ENCODE results near the gene HNRNPF.

HNRNPF gene

DNA sequence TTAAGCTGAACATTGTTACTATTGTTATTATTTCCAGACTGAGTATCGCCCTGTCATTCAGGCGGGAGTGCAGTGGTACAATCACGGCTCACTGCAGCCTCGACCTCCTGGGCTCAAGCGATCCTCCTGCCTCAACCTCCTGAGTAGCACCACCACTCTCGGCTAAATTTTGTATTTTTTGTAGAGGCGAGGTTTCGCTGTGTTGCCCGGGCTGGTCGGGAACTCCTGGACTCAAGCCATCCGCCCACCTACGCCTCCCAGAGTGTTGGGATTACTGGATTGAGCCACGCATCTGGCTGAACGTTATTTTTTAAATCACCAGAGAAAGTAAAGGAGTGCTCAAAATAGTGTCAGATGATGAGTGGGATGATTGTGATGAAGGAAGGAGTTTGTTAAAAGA is 1.4 kb upstream of the HNRNPF start:
- TF ChIP-seq POLR2A (IDR thresholded peaks at IDR 0.05; ENCODE audit: low read depth, low read length) = no peak
- no peak for DNase-seq (ENCODE audit: insufficient read length, low spot score)
- FAIRE-seq = no peak

DNA sequence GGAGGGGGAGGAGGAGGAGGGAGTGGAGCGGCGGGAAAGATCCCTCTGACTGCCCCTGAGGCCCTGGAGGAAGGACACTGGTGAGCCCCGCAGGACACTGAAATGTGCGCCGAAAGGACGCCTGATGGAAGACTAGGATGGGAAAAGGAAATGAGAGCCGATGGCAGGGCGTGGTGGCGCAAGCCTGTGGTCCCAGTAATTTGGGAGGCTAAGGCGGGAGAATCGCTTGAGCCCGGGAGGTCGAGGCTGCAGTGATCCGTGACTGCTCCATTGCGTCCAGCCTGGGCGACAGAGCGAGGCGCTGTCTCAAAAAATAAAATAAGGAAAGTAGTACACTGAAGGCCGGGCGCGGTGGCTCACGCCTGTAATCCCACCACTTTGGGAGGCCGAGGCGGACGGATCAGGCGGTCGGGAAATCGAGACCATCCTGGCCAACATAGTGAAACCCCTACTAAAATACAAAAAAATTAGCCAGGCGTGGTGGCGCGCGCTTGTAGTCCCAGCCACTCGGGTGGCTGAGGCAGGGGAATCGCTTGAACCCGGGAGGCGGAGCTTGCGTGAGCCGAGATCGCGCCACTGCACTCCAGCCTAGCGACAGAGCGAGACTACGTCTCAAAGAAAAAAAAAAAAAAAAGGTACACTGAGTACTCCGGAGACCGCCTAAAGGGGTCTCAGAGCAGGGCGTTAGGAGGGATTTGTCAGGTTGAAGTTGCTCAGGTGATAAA is 561 bp upstream of the HNRNPF start:
- DNase-seq (ENCODE audit: insufficient read length, low spot score) (no peak), FAIRE-seq (no peak)
- TF ChIP-seq POLR2A (IDR thresholded peaks at IDR 0.05; ENCODE audit: low read depth, low read length) = no peak; the same call in 1 of the 2 replicates

DNA sequence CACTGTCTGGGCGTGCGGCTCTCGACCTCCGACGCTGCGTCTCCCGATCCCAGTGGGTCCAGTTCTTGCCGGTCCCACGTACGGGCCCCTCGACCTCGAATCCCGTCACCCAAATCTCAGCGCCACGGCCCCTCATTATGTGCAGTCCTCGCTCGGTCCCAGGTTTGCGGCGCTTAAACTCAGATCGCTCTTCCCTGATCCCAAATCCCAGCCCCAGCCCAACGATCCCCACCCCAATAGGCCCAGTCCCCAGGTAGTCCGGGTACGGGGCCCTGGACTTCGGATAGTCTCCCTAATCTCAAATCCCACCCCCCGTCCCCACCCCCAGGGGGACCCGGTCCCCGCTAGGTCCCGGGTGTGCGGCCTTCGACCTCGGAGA is 666 bp downstream of the HNRNPF start:
- no peak for FAIRE-seq
- no peak for TF ChIP-seq POLR2A (IDR thresholded peaks at IDR 0.05; ENCODE audit: low read depth, low read length)
- no peak for DNase-seq (ENCODE audit: insufficient read length, low spot score)

DNA sequence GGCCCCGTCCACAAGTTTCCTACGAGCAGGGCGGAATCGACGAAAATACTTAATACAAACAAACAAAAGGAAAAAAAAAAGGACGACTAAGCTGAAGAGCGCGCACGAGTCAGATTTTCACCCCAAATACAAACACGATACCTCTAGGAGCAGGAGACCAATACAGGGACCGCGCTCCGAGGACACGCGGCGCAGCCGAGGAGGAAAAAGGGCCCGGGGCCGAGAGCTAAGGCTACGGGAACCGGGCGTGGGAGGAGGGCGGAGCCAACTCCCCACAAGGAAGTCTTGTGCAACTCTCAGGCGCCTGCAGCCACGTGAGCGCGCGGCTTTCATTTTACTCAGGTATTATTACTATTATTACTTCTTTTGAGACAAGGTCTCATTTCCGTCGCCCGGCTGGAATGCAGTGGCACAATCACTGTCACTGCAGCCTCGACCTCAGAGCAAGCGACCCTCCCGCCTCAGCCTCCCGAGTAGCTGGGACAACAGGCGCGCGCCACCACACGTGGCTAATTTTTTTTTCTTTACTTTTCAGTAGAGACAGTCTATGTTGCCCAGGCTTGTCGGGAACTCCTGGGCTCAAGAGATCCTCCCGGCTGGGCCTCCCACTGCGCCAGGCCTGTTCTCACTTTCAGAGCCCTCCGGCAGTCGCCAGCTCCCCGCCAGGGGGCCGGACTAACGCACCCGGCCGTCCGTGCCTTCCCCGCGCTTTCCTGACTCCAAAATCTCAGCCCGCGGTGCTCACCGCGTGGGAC is 1.2 kb downstream of the HNRNPF start:
- DNase-seq (ENCODE audit: insufficient read length, low spot score) (peak; percentile 71), FAIRE-seq (no peak)
- peak; percentile 60 for TF ChIP-seq POLR2A (IDR thresholded peaks at IDR 0.05; ENCODE audit: low read depth, low read length)

DNA sequence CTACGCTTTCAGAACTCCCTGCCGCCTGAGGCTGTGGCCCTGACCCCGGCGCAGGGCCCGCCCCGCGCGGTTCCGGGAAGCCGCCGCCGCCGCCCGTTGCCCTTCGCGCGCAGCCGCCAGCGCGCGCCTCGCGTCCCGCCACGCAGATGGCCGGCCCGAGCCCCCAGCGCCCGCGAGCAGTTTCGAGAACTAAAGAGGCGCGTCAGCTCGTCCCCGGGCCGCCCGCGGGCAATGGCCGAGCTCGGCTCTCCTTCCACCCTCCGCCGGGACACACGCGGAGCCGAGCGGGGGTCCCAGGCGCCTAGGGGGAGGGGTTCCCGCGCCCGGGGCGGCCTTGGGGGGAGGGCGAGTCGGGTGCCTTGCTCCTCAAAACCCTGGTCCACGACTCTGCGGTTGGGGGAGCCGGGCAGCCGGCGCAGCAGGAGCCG is 1.8 kb downstream of the HNRNPF start:
- TF ChIP-seq POLR2A (IDR thresholded peaks at IDR 0.05; ENCODE audit: low read depth, low read length) = no peak
- no peak for FAIRE-seq
- DNase-seq (ENCODE audit: insufficient read length, low spot score) = no peak

DNA sequence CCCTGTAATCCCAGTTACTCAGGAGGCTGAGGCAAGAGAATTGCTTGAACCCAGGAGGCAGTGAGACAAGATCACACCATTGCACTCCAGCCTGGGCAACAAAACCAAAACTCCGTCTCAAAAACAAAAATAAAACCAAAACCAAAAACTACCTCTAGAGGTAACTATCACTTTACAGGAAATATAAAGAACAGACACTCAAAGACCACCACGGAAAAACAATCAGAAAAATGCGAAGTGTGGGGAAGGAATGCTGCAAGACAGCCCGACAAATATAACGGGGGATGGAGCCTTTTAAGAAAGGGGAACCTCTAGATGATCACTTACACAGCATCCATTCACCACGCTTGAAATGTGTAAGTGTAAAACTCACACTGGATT is 4.3 kb downstream of the HNRNPF start:
- TF ChIP-seq POLR2A (IDR thresholded peaks at IDR 0.05; ENCODE audit: low read depth, low read length) = no peak
- FAIRE-seq (no peak), DNase-seq (ENCODE audit: insufficient read length, low spot score) (no peak)

DNA sequence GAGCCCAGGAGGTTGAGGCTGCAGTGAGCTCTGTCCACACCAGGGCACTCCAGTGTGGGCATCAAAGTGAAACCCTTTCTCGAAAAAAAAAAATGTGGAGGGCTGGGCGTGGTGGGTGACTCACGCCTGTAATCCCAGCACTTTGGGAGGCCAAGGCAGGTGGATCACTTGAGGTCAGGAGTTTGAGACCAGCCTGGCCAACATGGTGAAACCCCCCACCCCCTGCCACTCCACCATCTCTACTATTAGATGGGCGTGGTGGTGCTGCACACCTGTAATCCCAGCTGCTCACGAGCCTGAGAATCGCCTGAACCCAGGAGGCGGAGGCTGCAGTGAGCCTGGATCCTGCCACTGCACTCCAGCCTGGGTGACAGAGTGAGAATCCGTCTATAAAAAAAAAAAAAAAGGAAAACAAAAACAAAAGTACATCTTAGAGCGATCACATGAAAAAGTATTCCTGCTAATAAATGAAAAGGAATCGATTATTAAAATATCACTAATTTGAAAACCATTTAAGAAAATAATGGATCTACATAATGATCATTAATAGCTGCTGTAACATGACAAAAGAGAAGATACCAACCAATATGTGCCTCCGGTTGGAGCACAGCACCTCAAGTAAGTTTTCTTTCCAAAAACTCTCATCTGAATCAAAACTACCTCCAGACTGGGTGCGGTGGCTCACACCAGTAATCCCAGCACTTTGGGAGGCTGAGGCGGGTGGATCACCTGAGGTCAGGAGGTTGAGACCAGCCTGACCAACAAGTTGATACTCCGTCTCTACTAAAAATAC is 4.9 kb downstream of the HNRNPF start:
- TF ChIP-seq POLR2A (IDR thresholded peaks at IDR 0.05; ENCODE audit: low read depth, low read length) = no peak
- FAIRE-seq (no peak), DNase-seq (ENCODE audit: insufficient read length, low spot score) (no peak)

DNA sequence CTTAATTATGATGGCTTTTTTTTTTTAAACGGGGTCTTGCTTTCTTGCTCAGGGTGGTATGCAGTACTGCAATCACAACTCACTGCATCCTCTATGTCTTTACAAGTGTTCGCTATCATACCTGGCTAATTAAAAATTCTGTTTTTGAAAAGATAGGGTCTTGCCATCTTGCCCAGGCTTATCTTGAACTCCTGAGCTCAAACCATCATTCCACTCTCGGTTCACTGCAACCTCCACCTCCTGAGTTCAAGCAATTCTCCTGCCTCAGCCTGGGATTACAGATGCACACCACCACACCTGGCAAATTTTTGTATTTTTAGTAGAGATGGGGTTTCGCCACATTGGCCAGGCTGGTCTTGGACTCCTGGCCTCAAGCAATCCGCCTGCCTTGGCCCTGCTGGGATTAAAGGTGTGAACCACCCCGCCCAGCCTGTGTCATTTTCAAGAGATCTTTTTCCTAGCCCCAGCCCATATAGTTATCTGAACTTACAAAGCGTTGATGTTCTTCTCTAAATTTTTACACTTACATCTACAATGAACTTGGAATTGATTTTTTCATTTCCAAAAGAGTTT is 6.0 kb downstream of the HNRNPF start:
- FAIRE-seq (no peak), DNase-seq (ENCODE audit: insufficient read length, low spot score) (no peak)
- no peak for TF ChIP-seq POLR2A (IDR thresholded peaks at IDR 0.05; ENCODE audit: low read depth, low read length)

DNA sequence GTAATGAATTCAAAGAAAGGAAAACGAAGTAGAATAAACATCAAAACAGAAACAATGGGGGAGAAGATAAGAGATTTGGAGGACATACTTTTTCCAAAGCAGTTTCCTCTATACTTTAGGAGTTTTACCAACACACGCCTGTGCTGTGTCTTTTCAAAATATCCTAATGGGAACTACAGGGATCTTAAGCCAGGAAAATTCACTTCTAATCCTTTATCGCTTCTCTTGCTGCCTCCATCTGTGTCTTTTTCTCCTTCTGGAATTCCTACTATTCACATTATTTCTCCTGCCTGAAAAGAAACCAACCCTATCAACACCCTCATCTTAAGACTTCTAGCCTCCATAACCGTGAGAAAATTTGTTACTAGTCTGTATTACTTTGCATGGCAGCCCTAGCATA is 6.8 kb downstream of the HNRNPF start:
- FAIRE-seq (no peak), DNase-seq (ENCODE audit: insufficient read length, low spot score) (no peak)
- TF ChIP-seq POLR2A (IDR thresholded peaks at IDR 0.05; ENCODE audit: low read depth, low read length) = no peak

DNA sequence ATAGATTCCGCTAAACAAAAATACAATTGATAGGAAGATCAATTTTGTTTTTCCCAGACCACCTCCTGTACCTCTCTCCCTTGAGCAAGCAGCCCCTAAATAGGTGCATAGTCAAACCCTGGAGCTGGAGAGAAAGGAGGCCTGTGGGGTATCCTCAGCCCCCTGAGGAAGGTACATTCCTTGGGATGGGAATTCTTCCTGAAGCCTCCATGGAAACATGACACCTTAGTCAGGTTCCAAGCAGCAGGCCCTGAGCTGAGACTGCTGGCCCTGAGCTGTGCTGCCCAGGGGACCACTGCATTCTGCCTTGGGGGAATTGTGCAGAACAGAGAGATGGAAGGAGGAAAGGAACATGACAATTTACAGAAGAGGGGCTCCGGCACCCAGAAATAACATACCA is 7.4 kb downstream of the HNRNPF start:
- no peak for DNase-seq (ENCODE audit: insufficient read length, low spot score)
- no peak for TF ChIP-seq POLR2A (IDR thresholded peaks at IDR 0.05; ENCODE audit: low read depth, low read length)
- FAIRE-seq = no peak

DNA sequence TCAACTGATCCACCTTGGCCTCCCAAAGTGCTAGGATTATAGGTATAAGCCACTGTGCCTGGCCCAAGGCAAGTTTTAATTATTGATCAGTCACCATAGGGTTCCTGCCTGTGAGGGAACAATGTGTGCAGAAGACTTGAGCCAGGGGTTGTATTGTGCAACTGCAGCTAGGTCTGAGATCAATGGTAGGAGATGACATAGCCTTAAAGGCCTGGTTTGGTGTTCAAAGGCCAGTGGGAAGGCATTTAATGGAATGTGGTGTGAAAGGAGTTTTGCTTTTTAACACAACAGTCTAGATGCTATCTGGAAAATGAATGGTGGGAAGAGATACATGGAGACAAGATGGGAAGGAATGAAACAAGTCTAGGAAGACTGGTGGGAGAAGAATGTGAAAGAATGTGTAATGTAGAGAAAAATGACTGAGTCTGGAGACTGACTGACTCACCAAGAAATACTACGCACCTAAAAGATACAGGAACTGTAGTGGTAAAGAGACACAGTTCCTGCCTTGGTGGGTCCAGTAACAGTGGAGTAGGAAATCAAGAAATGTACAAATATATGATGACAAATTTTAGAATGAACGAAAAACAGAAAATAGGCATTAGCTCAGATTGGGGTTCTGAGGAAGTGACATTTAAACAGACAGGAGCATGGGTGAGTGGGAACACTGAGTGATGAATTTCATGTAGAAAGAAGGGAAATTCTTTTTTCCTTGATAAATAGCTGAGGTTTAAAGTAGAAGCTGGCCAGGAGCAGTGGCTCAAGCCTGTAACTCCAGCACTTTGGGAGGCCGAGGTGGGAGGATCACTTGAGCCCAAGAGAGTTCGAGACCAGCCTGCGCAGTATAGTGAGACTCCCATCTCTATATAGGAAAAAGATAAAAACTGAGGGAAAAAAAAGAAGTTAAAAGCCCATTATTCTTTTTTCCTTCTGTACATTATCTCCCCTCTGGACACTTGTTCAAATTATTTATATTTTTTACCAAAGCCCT is 9.4 kb downstream of the HNRNPF start:
- FAIRE-seq = no peak

DNA sequence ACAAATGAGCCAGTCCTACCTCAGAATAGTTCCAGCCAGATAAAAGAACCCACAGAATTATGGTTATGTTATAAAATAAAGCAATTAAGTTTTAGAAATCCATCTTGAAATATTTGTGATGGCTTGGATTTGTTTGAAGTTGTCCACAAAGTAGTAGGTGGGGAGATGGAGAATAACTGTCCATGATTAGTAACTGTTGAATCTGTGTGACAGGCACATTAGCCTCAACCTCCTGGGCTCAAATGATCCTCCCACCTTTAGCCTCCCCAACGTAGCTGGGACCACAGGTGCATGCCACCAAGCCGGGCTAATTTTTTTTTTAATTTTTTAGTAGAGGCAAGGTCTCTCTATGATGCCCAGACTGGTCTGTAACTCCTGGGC is 10.1 kb downstream of the HNRNPF start:
- DNase-seq (ENCODE audit: insufficient read length, low spot score) = no peak
- TF ChIP-seq POLR2A (IDR thresholded peaks at IDR 0.05; ENCODE audit: low read depth, low read length) = no peak
- no peak for FAIRE-seq

More for the DNA sequence above, 9.4 kb downstream of the HNRNPF start:
- no peak for TF ChIP-seq POLR2A (IDR thresholded peaks at IDR 0.05; ENCODE audit: low read depth, low read length)
- no peak for DNase-seq (ENCODE audit: insufficient read length, low spot score)
